Body of pancreas (tissue), 4 donors: ENCODE measurements around the gene ISL2. TPM values are rescaled to one million over a fixed set of nuclear protein-coding genes. Genes with fewer than 3 reads are reported as not detected.

Experiments
- ATAC-seq: fragments of 150-250 bp; one replicate; pipeline ENCODE4 v1.9.1; 2016
- DNase-seq, 4 donors: peaks; one replicate each; pipeline ENCODE4 v3.0.0-alpha.2; 2019
- H3K27ac ChIP-seq, 4 donors: fragments of 200-600 bp; sonication (generic); 1 replicate in 3 of 4; 2 replicates in 1 of 4; pipeline versions ENCODE4 v1.5.1 to v1.6.1; 2016 to 2019; ENCODE audit warnings: mild to moderate bottlenecking in 1 of 4, mixed read lengths in 1 of 4, moderate library complexity in 1 of 4
- H3K27me3 ChIP-seq, 2 donors: fragments of 200-600 bp; sonication (generic); one replicate each; pipeline ENCODE4 v1.6.0; 2016; ENCODE audit warnings: mild to moderate bottlenecking in 1 of 2
- H3K36me3 ChIP-seq, 2 donors: fragments of 200-600 bp; sonication (generic); replicated peaks in 1 of 2; 2 replicates each; pipeline ENCODE4 v1.5.1; 2016; ENCODE audit warnings: low read depth in 2 of 2; ENCODE audit not compliant: insufficient read depth in 1 of 2
- H3K4me1 ChIP-seq: fragments of 200-600 bp; sonication (generic); one replicate; pipeline ENCODE4 v1.6.0; 2016
- H3K4me3 ChIP-seq, 2 donors: fragments of 200-600 bp; sonication (generic); 1 replicate in 1 of 2; 2 replicates in 1 of 2; pipeline ENCODE4 v1.5.1; 2016 to 2019
- H3K9me3 ChIP-seq, 3 donors: fragments of 200-600 bp; sonication (generic); 1 replicate in 2 of 3; 2 replicates in 1 of 3; pipeline ENCODE4 v1.5.1; 2016
- POLR2A ChIP-seq, 3 donors: fragments of 450-650 bp; IDR thresholded peaks; one replicate each; pipeline ENCODE4 v1.6.1; 2016; ENCODE audit warnings: antibody characterized with exemption in 3 of 3, mild to moderate bottlenecking in 2 of 3
- WGBS, 2 donors: methylation state at CpG; one replicate each; pipeline ENCODE4 v1.1.5; 2017; 5-methylcytosine and 5-hydroxymethylcytosine counted together
- intact Hi-C: fragments of 100-400 bp; cut with DNase I; formaldehyde crosslinking; loops from one replicate; pipeline ENCODE4 v1.15.1; 2023
- total RNA-seq, 2 donors: library from RNA; depleted of rRNA; stranded (reverse); fragments of >200 nt; gene quantifications; one replicate each; pipeline ENCODE4 v1.1.0, GENCODE V29; 2016
- TF ChIP-seq, protein P1 (sequence below), 7 experiments: fragments of 450-650 bp in 4 of 7; fragments of 200-600 bp in 3 of 7; sonication (generic) in 3 of 7; IDR thresholded peaks; one replicate each; pipeline ENCODE4 v1.5.1; 2016 to 2019; ENCODE audit warnings: antibody characterized with exemption in 7 of 7

Gene ISL2
- total RNA-seq, 2 donors from 2014 or later = not detected

- intact Hi-C loops = no loop called here
- no peak for DNase-seq
- Histone ChIP-seq H3K27ac (no peak overlapping the region), H3K36me3 (no peaks in the 10 kb centered on the region), H3K4me1 (no peaks in the 10 kb centered on the region), H3K4me3 (no peak overlapping the region), H3K27me3 (no peaks in the 10 kb centered on the region), H3K9me3 (no peaks in the 10 kb centered on the region)
- ATAC-seq = no peak
- TF ChIP-seq POLR2A (IDR thresholded peaks at IDR 0.05) = no peak
- TF ChIP-seq, protein P1, sequence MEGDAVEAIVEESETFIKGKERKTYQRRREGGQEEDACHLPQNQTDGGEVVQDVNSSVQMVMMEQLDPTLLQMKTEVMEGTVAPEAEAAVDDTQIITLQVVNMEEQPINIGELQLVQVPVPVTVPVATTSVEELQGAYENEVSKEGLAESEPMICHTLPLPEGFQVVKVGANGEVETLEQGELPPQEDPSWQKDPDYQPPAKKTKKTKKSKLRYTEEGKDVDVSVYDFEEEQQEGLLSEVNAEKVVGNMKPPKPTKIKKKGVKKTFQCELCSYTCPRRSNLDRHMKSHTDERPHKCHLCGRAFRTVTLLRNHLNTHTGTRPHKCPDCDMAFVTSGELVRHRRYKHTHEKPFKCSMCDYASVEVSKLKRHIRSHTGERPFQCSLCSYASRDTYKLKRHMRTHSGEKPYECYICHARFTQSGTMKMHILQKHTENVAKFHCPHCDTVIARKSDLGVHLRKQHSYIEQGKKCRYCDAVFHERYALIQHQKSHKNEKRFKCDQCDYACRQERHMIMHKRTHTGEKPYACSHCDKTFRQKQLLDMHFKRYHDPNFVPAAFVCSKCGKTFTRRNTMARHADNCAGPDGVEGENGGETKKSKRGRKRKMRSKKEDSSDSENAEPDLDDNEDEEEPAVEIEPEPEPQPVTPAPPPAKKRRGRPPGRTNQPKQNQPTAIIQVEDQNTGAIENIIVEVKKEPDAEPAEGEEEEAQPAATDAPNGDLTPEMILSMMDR (IDR thresholded peaks at IDR 0.05) = no peak
- 77 to 83% methylated on average over 7 to 8 of the region's 8 CpGs for WGBS, 2 donors
These were observed 9.1 kb upstream of the ISL2 start for GRCh38 chr15:76327191-76328105.

GRCh38 chr15:76328106-76328696 is 8.4 kb upstream of the ISL2 start:
- TF ChIP-seq, protein P1 (IDR thresholded peaks at IDR 0.05) = no peak
- TF ChIP-seq POLR2A (IDR thresholded peaks at IDR 0.05) = no peak
- no peak for ATAC-seq
- Histone ChIP-seq H3K4me3 (no peak overlapping the region), H3K27me3 (no peaks in the 10 kb centered on the region), H3K27ac (no peak overlapping the region), H3K9me3 (no peaks in the 10 kb centered on the region), H3K4me1 (no peaks in the 10 kb centered on the region), H3K36me3 (no peaks in the 10 kb centered on the region)
- intact Hi-C loops = no loop called here
- WGBS, 2 donors = 84 to 86% methylated on average over 8 of the region's 8 CpGs
- DNase-seq = no peak

DNA sequence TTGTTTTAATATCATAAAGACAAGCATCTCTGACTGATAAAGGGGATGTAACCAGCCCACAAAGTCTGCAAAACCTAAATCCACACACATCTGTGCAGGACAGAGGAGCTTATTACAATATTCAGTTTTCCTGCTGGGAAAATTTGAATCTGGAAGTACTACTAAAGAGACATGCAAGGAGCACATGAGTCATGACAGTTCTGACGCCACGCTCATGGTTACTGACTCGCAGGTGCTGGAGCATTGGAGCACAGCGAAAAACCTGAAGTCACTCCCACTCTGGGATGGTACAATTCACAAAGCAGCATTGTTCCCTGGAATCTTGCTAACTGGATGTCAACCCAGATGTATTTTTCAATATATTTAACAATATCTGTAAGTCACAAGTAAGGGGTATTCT is 7.6 kb upstream of the ISL2 start:
- H3K27me3 ChIP-seq = no peaks in the 10 kb centered on the region
- ATAC-seq = no peak
- no peak overlapping the region for H3K27ac ChIP-seq
- WGBS, 2 donors = 82 to 97% methylated on average over 4 of the region's 4 CpGs
- no peaks in the 10 kb centered on the region for H3K9me3 ChIP-seq
- no peak overlapping the region for H3K4me3 ChIP-seq
- DNase-seq = no peak
- H3K4me1 ChIP-seq = no peaks in the 10 kb centered on the region
- intact Hi-C loops = no loop called here
- no peaks in the 10 kb centered on the region for H3K36me3 ChIP-seq
- no peak for TF ChIP-seq POLR2A (IDR thresholded peaks at IDR 0.05)
- TF ChIP-seq, protein P1 (IDR thresholded peaks at IDR 0.05) = no peak

- no peaks in the 10 kb centered on the region for H3K9me3 ChIP-seq
- no peaks in the 10 kb centered on the region for H3K4me1 ChIP-seq
- H3K27me3 ChIP-seq = peaks cover 0 to 5% of the 10 kb centered on the region in 2 donors
- WGBS, 2 donors = 55 to 60% methylated on average over 7 of the region's 7 CpGs
- no peak overlapping the region for H3K27ac ChIP-seq
- DNase-seq = peak; percentile 67 to 76 (median 70)
- H3K36me3 ChIP-seq = no peaks in the 10 kb centered on the region
- intact Hi-C loops = loop anchor here (5.0 kb wide), 1 partner anchor 133 kb away; no protein-coding TSS in a partner anchor
- ATAC-seq = peak; percentile 90
- TF ChIP-seq POLR2A (IDR thresholded peaks at IDR 0.05) = no peak
- TF ChIP-seq, protein P1 (IDR thresholded peaks at IDR 0.05) = peak; percentile 26 to 65 (median 56)
- H3K4me3 ChIP-seq = no peak overlapping the region
These were observed 6.4 kb upstream of the ISL2 start for GRCh38 chr15:76330080-76330680.
